Endometrial microvascular endothelial cells (primary cell): ENCODE measurements around the gene EIF4E2. TPM values are rescaled to one million over a fixed set of nuclear protein-coding genes. Genes with fewer than 3 reads are reported as not detected.

Experiments
- in situ Hi-C: cut with HindIII; loops from 2 replicates; pipeline ENCODE4 v1.10.0; 2017; ENCODE audit warnings: low sequenced_read_pairs, low pct_unique_long_range_greater_than_20kb; ENCODE audit errors: inconsistent ontology term
- total RNA-seq: library from RNA; depleted of rRNA; stranded (reverse); fragments of >200 nt; gene quantifications from one replicate; pipeline ENCODE4 v1.2.3, GENCODE V29; 2015; ENCODE audit errors: inconsistent ontology term

The EIF4E2 gene
- total RNA-seq, 1 donor from 2014 or later = 100 TPM

DNA sequence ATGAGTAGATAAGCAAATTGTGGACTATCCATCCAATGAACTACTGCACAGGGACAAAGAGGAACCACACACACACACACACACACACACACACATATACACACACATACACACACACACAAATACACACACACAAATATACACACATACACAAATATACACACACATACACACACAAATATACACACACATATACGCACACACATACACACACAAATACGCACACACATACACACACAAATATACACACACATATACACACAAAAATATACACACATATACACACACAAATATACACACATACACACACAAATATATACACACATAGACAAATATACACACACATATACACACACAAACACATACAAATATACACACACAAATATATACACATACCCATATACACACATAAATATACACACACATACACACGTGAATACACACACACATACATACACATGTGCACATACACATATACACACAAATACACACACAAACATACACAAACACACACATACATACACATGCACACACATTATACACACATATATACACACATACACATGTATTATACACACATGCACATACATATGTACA is 63.1 kb downstream of the EIF4E2 start:
- in situ Hi-C loops = no loop called here

DNA sequence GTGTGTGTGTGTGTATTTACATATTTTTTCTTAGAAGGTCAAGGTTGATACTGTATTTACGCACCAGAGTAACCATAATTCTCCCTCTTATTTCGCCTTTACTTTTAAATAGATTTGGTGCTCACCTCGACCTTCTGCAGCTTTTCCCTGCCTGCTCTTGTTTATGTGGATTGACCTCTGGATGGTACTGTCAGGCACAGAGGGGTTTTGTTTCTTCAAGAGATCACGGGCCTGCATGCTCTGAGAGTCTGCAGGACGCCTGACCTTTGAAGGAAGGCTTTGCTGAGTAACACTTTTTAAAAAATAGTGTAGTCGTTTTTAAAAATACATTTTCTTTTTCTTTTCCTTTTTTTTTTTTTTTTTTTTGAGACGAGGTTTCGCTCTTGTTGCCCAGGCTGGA is 64.8 kb downstream of the EIF4E2 start:
- in situ Hi-C loops = no loop called here

Other genes starting within 250 kb of the EIF4E2 start
- not detected for gene ALPP, start 171.9 kb upstream of the EIF4E2 start, total RNA-seq
- gene ALPG, start 143.8 kb upstream of the EIF4E2 start, total RNA-seq = not detected
- gene ALPI, start 94.5 kb upstream of the EIF4E2 start, total RNA-seq = not detected
- not detected for gene ECEL1, start 62.9 kb upstream of the EIF4E2 start, total RNA-seq
- gene PRSS56, start 30.3 kb upstream of the EIF4E2 start, total RNA-seq = not detected
- gene CHRND, start 24.5 kb upstream of the EIF4E2 start, total RNA-seq = not detected
- not detected for gene CHRNG, start 11.0 kb upstream of the EIF4E2 start, total RNA-seq
- 1.7 TPM for gene TIGD1, start 132 bp upstream of the EIF4E2 start, total RNA-seq
- gene EFHD1, start 82.9 kb downstream of the EIF4E2 start, total RNA-seq = 0.19 TPM
- gene GIGYF2, start 146.6 kb downstream of the EIF4E2 start, total RNA-seq = 41.4 TPM
- gene KCNJ13, start 225.9 kb downstream of the EIF4E2 start, total RNA-seq = not detected